Left colon (tissue), 2 donors: ENCODE data around the gene GDPD4. TPM values are rescaled to one million over a fixed set of nuclear protein-coding genes. Genes with fewer than 3 reads are reported as not detected.

Experiments
- ATAC-seq: fragments of 200-7000 bp; cut with Tn5 transposase; one replicate; pipeline ENCODE4 v1.9.1; 2020; ENCODE audit warnings: mild to moderate bottlenecking, moderate library complexity
- DNase-seq, 2 donors: peaks; one replicate each; pipeline ENCODE4 v3.0.0-alpha.2; 2020
- intact Hi-C, 2 donors: fragments of 100-400 bp; cut with DNase I in 1 of 2; cut with micrococcal nuclease in 1 of 2; formaldehyde crosslinking; loops; one replicate each; pipeline versions ENCODE4 v1.11.2 to v1.14.0; 2022; cut with DNase I, micrococcal nuclease
- total RNA-seq, 2 donors: library from RNA; stranded (reverse); fragmentation: NEBNext Ultra II Directional; extraction: Animal tissue kit (Norgen Biotek cat#: 25700); gene quantifications; one replicate each; pipeline ENCODE4 v1.2.1, GENCODE V29; 2021
- donor health status: DM: no; HTN: no; CAD: no.
- donor health status: DM: yes; HTN: yes; CAD: no.

The GDPD4 gene
- total RNA-seq, 2 donors from 2014 or later = not detected

DNA sequence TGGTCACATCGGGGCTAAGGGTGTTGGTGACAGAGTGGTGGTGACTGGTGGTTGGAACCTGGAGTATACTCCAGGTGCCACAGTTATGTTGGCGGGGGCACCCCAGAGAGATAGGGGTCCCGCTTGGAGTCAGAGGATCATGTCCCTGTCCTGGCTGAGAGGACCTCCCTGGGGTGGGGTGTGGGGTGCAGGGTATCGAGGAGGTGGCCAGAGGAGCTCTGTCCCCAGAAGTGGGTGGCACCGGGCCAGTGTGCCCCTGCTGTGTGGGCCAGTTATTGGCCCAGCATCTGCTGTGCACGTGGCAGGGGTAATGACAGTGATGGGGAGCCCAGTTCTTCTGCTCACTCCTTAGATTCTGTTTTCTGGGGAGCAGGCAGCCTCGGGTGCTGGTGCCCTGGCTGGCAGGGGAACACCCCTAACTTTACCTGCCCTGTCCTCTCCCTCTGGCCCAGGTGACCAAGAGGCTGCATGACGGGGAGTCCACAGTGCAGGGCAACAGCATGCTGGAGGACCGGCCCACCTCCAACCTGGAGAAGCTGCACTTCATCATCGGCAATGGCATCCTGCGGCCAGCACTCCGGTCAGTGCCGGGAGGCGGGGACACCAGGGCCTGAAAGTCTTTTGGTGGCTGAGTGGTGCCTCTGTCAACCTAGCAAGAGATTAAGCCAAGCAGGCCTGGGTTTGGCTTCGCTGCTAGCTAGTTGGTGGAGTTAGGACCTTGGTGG lies 117.2 kb downstream of the GDPD4 start:
- no peak for ATAC-seq
- DNase-seq = no peak
- intact Hi-C loops = no loop called here

DNA sequence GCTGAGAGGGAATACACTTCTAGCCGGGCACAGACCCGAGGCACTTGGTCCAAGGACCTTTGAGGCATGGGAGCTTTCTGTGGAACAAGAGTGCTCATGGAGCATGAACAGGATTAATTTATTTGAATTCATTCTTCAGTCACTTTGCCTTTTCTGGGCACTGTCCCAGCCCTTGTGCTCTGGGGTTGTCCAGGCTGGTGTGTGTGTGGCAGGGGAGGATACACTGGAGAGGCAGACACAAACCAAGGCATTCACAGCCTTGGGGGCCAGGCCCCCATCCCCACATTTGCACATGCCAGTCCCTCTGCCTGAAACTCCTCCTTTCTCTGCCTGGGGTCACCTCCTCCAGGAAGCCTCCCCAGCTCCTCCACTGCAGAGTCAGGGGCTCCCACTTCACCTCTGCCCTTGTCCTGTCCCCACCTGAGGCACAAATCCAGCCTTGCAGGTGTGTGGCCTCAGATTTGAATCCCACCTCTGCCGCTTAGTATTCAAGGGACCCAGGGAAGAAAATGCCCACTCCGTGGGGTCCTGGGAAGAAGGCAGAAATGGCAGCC lies 118.0 kb downstream of the GDPD4 start:
- intact Hi-C loops = no loop called here
- ATAC-seq (no peak), DNase-seq (no peak)

DNA sequence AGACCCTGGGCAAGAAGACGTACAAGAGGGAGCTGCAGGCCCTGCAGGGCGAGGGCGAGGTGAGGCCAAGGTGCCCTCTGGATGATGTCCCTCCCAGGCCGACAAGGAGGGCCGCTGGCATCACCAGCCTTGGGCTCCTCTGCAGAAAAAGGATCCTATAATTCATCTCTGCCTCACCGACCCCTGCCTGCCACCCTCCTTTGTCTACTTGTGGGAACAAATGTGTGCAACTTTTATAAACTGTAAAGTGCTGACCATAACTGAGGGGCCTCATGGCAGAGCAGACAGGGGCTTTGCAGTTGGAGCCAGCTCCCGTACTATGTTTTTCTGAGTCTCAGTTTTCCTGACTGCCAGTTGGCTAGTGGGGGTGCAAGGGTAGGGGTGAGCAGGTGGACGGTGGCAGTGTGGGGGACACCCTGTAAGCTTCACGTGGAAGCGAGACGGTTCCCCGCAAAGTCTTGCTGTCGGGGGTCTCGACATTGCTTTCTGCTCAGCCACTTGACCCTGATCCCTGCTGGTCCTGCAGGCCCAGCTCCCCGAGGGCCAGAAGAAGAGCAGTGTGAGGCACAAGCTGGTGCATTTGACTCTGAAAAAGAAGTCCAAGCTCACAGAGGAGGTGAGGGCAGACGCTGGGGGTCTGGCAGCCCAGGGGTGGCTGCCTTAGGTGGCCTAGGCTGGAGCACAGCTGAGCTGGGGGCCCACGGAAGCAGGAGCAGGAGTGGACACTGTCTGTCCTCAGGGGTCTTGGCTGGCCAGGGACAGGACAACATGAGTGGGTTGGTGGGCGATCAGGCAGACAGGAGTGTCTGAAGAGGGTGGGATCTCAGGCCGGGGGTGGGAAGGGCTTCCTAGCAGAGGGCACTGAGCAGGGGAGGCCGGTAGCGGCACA lies 118.7 kb downstream of the GDPD4 start:
- intact Hi-C loops = no loop called here
- DNase-seq (no peak), ATAC-seq (no peak)

DNA sequence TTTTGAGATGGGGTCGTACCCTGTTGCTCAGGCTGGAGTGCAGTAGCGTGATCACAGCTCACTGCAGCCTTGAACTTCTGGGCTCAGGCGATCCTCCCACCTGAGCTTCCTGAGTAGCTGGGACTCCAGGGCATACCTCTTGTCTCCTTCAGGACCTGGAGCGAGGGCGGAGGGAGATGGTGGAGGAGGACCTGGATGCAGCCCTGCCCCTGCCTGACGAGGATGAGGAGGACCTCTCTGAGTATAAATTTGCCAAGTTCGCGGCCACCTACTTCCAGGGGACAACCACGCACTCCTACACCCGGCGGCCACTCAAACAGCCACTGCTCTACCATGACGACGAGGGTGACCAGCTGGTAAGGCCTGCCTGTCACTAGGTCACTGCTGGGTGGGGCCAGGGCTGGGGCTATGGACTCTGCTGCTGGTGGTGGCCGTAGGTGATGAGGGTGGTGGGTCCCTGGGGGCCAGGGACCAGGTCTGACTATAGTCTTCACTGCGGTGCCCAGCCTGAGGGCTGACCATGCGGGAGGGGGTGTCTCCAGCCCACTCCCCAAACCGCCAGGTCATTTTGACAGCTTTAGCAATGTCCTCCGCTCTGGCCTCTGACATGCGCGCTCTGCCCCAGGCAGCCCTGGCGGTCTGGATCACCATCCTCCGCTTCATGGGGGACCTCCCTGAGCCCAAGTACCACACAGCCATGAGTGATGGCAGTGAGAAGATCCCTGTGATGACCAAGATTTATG lies 119.5 kb downstream of the GDPD4 start:
- intact Hi-C loops = no loop called here
- ATAC-seq (no peak), DNase-seq (no peak)

DNA sequence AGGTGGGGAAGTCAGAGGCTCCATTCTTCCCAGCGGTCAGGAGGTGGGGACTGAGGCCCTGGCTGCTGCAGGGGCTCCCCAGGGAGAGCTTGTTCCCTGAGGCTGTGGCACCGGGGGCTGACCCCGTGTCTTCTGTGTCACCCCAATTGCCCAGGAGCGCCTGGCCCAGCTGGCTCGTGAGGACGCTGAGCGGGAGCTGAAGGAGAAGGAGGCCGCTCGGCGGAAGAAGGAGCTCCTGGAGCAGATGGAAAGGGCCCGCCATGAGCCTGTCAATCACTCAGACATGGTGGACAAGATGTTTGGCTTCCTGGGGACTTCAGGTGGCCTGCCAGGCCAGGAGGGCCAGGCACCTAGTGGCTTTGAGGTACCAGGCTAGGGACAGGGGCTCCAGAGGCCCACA lies 120.3 kb downstream of the GDPD4 start:
- intact Hi-C loops = no loop called here
- DNase-seq (no peak), ATAC-seq (no peak)

DNA sequence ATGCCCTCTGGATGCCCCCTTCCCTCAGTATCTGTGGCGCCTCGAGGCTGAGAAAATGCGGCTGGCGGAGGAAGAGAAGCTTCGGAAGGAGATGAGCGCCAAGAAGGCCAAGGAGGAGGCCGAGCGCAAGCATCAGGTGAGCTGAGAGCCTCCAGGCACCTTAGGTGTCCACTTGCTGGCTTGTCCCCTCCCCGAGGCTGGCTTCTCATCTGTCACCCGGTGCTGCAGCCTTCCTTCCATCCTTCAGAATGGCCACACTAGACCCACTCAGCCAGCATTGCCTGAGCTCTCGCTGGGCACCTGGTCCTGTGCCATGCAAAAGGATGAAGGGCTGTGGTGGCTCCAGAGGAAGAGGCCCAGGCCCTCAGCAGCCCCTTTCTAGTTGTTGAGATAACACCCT lies 121.1 kb downstream of the GDPD4 start:
- intact Hi-C loops = no loop called here
- DNase-seq (no peak), ATAC-seq (no peak)

DNA sequence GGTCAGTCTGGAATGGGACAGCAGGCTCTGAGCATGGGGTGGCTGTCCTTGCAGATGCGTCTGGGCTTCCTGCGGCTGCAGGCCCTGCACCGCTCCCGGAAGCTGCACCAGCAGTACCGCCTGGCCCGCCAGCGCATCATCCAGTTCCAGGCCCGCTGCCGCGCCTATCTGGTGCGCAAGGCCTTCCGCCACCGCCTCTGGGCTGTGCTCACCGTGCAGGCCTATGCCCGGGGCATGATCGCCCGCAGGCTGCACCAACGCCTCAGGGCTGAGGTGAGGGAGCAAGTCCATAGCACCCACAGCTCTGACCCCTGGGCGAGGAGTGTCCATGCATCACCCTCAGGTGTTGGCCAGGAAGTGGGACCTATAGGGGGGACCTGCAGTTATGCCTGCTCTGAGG lies 121.8 kb downstream of the GDPD4 start:
- DNase-seq (no peak), ATAC-seq (no peak)
- intact Hi-C loops = no loop called here

DNA sequence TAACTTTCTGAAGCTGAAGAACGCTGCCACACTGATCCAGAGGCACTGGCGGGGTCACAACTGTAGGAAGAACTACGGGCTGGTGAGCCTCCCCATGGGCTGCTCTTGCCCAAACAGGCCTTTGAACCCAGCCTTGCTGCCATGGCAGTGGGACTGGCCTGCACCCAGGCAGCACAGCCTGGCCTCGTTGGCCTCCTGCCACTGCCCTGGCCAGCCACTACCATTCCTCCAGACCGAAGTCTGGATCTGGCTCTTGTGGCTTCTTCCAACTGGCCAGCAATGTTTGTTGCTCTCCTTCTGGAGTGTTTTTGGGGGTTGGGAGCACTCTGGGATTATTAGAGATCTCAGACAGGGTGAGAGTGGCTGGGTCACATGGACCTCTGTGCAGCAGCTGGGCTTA lies 122.4 kb downstream of the GDPD4 start:
- DNase-seq (no peak), ATAC-seq (no peak)
- intact Hi-C loops = no loop called here

DNA sequence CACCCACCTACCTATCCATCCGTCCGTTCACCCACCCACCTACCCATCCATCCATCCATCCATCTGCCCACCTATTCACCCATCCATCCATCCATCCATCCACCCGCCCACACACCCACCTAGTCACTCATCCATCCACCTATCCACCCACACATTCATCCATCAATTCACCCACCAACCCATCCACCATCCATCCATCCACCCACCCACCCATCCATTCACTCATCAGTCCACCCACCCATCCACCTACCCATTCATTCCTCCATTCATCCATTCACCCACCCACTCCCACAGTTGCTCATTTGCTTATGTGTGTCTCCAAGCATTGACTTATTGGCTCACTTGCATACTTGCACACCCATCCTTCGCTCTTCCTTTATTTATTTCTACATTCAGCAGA lies 123.3 kb downstream of the GDPD4 start:
- DNase-seq (no peak), ATAC-seq (no peak)
- intact Hi-C loops = no loop called here

DNA sequence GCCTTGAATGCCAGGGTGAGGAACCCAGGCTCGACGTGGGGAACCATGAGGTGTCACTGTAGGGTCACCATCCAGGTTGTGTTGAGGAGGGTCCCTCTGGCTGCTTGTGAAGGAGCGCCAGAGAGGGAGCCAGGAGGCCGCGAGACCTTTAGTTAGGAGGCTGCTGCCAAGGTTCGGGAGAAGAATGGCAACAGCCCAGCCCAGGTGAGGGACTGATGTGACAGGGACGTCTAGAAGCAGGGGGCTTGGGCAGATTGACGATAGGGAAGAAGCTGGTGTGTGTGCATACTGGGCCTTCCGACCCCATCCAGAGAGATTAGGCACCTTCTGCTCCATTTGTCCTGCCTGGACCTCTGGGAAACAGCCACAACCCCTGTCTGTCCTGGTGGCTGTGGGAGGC lies 124.5 kb downstream of the GDPD4 start:
- intact Hi-C loops = no loop called here
- no peak for DNase-seq

DNA sequence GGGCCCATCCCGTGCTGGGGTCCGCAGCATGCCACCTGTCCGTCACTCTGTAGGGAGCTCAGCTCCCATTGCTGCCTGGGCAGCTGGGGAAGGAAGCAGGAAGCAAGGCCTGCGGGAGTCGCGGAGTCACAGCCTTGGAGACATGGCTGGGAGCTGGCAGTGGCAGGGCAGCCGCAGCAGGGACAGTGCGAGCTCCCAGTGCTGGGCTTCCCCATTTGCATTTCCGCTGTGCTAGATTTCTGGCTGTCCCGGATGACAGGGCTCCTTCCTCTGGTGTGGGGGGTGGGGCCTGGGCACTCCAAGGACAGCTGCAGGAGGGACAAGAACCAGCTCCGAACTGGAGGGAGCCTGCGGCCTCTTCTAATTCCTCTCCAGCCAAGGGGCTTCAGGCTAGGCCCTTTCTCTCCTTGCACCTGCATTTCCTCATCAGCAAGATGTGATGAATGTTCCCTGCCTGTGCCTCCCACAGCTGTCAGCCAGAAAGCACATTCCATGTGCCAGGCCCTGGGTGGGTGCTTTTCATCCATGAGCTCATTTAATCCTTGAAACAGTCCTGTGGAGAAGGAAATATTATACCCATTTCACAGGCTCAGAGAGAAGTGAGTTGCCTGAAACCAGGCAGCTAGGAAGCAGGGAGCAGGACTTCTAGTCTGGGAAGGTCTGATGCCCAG lies 125.5 kb downstream of the GDPD4 start:
- DNase-seq (peak in 1 of 2 donors; percentile 21), ATAC-seq (peak; percentile 28)
- intact Hi-C loops = no loop called here

More for the DNA sequence above, 124.5 kb downstream of the GDPD4 start:
- no peak for ATAC-seq

DNA sequence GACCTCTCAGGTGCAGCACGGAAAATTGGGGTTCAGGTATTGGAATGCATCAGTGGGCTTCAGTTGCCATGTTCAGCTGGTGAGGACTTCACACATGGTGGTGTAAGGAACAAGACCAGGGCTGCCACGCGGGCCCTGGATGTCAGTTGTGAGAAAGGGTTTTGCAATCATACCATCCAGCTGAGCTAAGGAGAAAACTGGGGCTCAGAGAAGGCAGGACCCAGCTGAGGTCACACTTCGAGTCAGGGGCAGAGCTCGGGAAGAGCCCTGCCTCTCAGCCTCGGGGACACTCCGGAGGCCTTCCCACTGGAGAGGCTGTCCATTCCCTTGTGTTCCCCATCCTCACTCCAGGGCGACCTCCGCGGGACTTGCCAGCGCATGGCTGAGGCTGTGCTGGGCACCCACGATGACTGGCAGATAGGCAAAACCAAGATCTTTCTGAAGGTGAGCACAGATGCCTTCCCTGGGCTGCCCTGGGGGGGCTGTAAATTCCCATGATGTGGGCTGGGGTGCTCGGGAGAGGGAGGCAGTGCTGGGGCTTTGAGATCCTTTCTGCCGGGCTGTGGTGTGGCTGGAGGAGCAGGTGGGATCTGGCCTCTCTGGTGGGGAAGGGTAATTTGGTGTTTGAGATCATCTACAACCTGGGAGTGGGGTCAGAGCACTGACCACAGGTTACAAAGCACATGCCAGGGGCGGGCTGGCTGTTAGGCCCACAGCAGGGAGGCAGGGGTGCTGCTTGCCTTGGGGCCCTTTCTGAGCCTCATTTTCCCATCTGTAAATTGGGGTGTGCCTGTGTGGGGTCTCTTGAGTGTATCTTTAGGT lies 126.3 kb downstream of the GDPD4 start:
- intact Hi-C loops = no loop called here
- ATAC-seq (no peak), DNase-seq (no peak)

DNA sequence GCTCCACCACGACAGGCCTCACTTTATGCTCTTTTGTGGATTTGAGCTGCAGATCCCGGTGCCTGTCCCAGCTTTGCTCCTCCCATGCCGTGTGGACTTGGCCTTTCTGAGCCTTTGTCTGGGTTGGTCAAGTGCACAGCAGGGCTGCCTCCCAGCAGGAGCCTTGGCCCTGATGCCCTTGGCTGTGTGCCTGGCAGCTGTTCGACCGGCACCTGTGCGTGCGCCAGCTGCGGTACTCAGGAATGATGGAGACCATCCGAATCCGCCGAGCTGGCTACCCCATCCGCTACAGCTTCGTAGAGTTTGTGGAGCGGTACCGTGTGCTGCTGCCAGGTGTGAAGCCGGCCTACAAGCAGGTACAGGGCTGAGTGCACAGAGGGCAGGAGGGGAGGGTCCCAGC lies 126.9 kb downstream of the GDPD4 start:
- no peak for DNase-seq
- intact Hi-C loops = no loop called here
- no peak for ATAC-seq

DNA sequence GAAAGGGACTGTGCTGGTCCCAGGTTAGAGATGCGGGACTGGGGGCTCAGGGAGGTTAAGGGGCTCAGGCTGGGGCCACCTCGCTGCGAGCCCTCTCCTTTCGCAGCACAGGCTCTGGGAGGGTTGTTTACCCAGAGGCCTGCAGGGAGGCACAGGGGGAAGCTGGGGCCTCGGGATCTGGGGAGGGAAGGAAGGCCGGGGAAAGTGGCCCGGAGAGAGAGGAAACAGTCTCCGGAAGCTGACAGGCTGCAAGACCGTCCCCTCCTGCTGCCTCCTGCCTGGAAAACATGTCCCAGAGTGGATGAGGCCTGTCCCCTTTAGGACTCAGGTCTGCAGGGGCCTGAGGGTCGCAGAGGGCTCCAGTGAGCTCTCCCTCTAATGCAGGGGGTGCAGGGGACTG lies 128.0 kb downstream of the GDPD4 start:
- ATAC-seq (no peak), DNase-seq (no peak)
- intact Hi-C loops = no loop called here

DNA sequence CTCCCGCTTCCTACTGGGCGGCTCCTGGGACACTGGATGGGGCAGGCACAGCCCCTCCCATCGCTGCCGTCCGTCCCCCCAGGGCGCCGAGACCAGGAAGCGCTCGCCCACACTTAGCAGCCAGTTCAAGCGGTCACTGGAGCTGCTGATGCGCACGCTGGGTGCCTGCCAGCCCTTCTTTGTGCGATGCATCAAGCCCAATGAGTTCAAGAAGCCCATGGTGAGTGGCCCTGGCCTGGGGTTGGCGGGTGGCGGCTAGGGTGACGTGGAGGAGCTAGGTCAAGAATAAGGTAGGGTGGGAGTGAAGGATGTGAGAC lies 128.9 kb downstream of the GDPD4 start:
- DNase-seq = no peak
- no peak for ATAC-seq
- intact Hi-C loops = no loop called here

DNA sequence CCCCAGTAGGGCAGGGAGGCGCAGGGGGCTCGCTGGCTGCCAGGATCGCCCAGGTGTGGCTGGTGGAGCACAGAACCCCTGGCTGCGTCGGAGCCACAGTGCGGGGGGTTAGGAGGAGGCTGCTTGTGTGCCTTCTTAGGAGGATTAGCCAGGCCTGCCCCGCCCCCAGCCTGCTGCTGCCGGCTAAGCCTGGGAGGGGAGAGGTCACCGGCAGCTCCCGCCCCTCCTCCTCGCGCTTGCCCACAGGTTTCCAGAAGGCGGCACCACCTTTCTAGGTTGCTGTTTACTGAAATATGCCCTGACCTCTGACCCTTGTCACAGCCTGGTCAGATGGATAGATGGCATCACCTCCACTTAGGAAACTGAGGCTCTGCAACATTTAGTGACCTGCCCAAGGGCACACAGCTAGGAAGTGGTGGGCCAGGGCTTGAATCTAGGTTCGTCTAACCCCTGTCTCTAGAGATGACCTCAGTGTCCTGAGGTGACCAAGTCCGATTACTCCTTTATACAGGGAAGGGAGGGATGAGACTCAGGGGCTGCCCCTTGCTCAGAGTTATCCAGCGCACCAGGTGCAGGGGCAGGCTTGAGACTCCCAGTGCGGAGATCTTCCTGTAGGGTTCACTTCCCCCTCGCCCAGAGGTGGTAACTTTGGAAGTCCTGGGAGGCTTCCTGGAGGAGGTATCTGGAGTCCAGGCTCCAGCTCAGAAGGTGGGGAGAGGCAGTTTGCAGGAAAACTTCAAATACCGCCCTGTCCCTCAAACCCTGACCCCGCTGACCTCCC lies 129.4 kb downstream of the GDPD4 start:
- ATAC-seq (peak; percentile 29), DNase-seq (no peak)
- intact Hi-C loops = no loop called here

DNA sequence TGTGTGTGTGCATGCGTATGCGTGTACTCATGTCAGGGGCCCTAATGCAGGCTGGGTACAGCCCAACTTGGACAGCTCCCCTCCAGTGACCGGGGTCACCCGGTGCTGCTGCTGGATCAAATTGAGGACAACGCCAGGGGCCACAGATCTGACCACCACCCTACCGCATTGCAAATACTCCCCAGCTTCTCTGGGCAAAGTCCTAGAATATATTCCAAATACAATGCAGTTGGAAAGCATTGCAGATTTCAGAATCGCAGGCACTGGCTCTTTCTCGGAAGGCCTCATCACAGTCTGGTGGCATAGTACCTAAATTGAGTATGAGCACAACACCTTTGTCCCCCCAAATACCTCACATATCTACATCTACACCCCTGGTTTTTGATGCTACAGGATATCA lies 130.2 kb downstream of the GDPD4 start:
- intact Hi-C loops = no loop called here
- DNase-seq (no peak), ATAC-seq (no peak)

DNA sequence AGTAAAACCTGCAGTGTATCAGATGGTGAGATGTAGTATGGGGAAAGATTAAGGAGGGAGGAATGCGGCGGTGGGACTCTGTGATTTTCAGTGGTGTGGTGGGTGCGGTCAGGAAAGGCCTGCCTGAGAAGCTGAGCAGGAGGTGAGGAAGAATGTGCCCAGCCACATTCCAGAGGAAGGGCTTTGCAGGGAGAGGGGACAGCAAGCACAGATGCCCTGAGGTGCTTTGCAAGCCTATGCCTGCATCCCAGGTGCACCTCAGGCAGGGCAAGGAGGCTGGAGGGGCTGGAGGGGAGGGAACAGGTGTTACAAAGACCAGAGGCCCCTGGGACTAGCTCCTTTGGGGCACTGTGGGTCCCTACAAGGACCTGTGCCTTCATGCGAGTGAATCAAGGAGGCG lies 131.4 kb downstream of the GDPD4 start:
- ATAC-seq = no peak
- intact Hi-C loops = no loop called here

More for the DNA sequence above, 131.4 kb downstream of the GDPD4 start:
- DNase-seq = no peak
